HG02884 (cell line): ENCODE results near the gene CHN2.

ENCODE experiments used
- ATAC-seq: cut with Tn5 transposase; IDR thresholded peaks from one replicate; pipeline ENCODE4 v1.9.1; 2021; ENCODE audit warnings: mild to moderate bottlenecking, moderate library complexity; ENCODE audit not compliant: unreplicated experiment

CHN2 gene

GRCh38 chr7:29194594-29195427, at the start of gene CHN2:
TSS of gene CHN2 (plus strand) at chr7:29194775.
- ATAC-seq = no peak

- ATAC-seq = no peak
Observed at GRCh38 chr7:29145553-29146056, 49.0 kb upstream of the CHN2 start.

GRCh38 chr7:29146057-29146706, 48.4 kb upstream of the CHN2 start, which contains the start of gene CPVL:
TSS of gene CPVL (minus strand) at chr7:29146537. CDS start at chr7:29121061, 25,476 bp downstream.
- no peak for ATAC-seq

GRCh38 chr7:29146888-29147609, 47.5 kb upstream of the CHN2 start:
- no peak for ATAC-seq

- ATAC-seq = no peak
Observed at GRCh38 chr7:29147821-29148220, 46.8 kb upstream of the CHN2 start.

- ATAC-seq = no peak
Observed at GRCh38 chr7:29149036-29149435, 45.5 kb upstream of the CHN2 start.

- ATAC-seq = no peak
Observed at GRCh38 chr7:29150856-29151255, 43.7 kb upstream of the CHN2 start.

- no peak for ATAC-seq
Observed at GRCh38 chr7:29154076-29154475, 40.5 kb upstream of the CHN2 start.

- no peak for ATAC-seq
Observed at GRCh38 chr7:29156907-29157452, 37.6 kb upstream of the CHN2 start.

- ATAC-seq = no peak
Observed at GRCh38 chr7:29158795-29159423, 35.7 kb upstream of the CHN2 start.

- ATAC-seq = no peak
Observed at GRCh38 chr7:29160080-29160479, 34.5 kb upstream of the CHN2 start.

- no peak for ATAC-seq
Observed at GRCh38 chr7:29161231-29161630, 33.3 kb upstream of the CHN2 start.

GRCh38 chr7:29162577-29162976, 32.0 kb upstream of the CHN2 start:
- no peak for ATAC-seq

GRCh38 chr7:29163854-29164253, 30.7 kb upstream of the CHN2 start:
- no peak for ATAC-seq

GRCh38 chr7:29167721-29168120, 26.9 kb upstream of the CHN2 start:
- no peak for ATAC-seq

GRCh38 chr7:29170781-29171180, 23.8 kb upstream of the CHN2 start:
- no peak for ATAC-seq

- ATAC-seq = no peak
Observed at GRCh38 chr7:29173458-29173857, 21.1 kb upstream of the CHN2 start.

GRCh38 chr7:29177963-29178600, 16.5 kb upstream of the CHN2 start:
- no peak for ATAC-seq

- ATAC-seq = no peak
Observed at GRCh38 chr7:29179115-29179514, 15.5 kb upstream of the CHN2 start.

- no peak for ATAC-seq
Observed at GRCh38 chr7:29184599-29184998, 10.0 kb upstream of the CHN2 start.
